CD4-positive, alpha-beta T cell (primary cell): ENCODE results near the gene ADTRP. TPM values are rescaled to one million over a fixed set of nuclear protein-coding genes. Genes with fewer than 3 reads are reported as not detected.

Source experiments
- ATAC-seq: fragments of 200-7000 bp; cut with Tn5 transposase; one replicate; pipeline ENCODE4 v1.10.0; 2022; ENCODE audit warnings: mild to moderate bottlenecking; ENCODE audit not compliant: poor library complexity
- CTCF ChIA-PET: fragments of 350-600 bp; sonication (Branson Sonifier 250); formaldehyde crosslinking; loops from one replicate; lab custom pipeline; 2021; ENCODE audit warnings: antibody characterized with exemption, inconsistent platforms; lab: Charles Lee
- POLR2A ChIA-PET: fragments of 350-600 bp; sonication (Branson Sonifier 250); formaldehyde crosslinking; loops from one replicate; lab custom pipeline; 2021; ENCODE audit warnings: antibody characterized with exemption, inconsistent platforms; lab: Charles Lee
- DNase-seq, 14 experiments: peaks; one replicate each; pipeline ENCODE4 v3.0.0-alpha.2; 2013 to 2020; ENCODE audit warnings: mixed read lengths in 2 of 14
- H3K27ac ChIP-seq, 2 donors: one replicate each; pipeline versions ENCODE4 v1.5.1 to v1.7.0; 2013; ENCODE audit warnings: low read length in 2 of 2, low read depth in 1 of 2, mild to moderate bottlenecking in 1 of 2
- H3K27me3 ChIP-seq, 2 experiments: 1 replicate in 1 of 2; 2 replicates in 1 of 2; pipeline versions ENCODE4 v1.6.1 to v1.7.0; 2013; ENCODE audit warnings: low read length in 2 of 2, control low read depth in 1 of 2, mild to moderate bottlenecking in 1 of 2, moderate library complexity in 1 of 2; ENCODE audit not compliant: insufficient read depth in 2 of 2, control insufficient read depth in 1 of 2
- H3K36me3 ChIP-seq: one replicate; pipeline ENCODE4 v1.6.1; 2013; ENCODE audit warnings: low read length, control low read depth; ENCODE audit not compliant: insufficient read depth
- H3K4me1 ChIP-seq: one replicate; pipeline ENCODE4 v1.6.1; 2013; ENCODE audit warnings: low read length, control low read depth; ENCODE audit not compliant: insufficient read depth
- H3K4me3 ChIP-seq: one replicate; pipeline ENCODE4 v1.5.1; 2013; ENCODE audit warnings: mild to moderate bottlenecking, low read length, moderate library complexity
- H3K9me3 ChIP-seq, 2 experiments: 1 replicate in 1 of 2; 2 replicates in 1 of 2; pipeline versions ENCODE4 v1.6.1 to v1.7.0; 2013; ENCODE audit warnings: low read length in 2 of 2, mild to moderate bottlenecking in 2 of 2, control low read depth in 1 of 2, moderate library complexity in 1 of 2; ENCODE audit not compliant: control insufficient read depth in 1 of 2, insufficient read depth in 1 of 2
- H3K27ac Mint-ChIP-seq: one replicate; pipeline ENCODE4 v1.8.0; 2020; ENCODE audit warnings: mixed read lengths
- H3K27me3 Mint-ChIP-seq: one replicate; pipeline ENCODE4 v1.8.0; 2021; ENCODE audit warnings: mixed read lengths
- H3K36me3 Mint-ChIP-seq: one replicate; pipeline ENCODE4 v1.8.0; 2021; ENCODE audit warnings: low read depth, mixed read lengths
- H3K4me1 Mint-ChIP-seq: one replicate; pipeline ENCODE4 v1.8.0; 2021; ENCODE audit warnings: low read depth, mixed read lengths
- H3K4me3 Mint-ChIP-seq: one replicate; pipeline ENCODE4 v1.8.0; 2020; ENCODE audit warnings: mild to moderate bottlenecking, mixed read lengths
- H3K9me3 Mint-ChIP-seq: one replicate; pipeline ENCODE4 v1.8.0; 2020; ENCODE audit warnings: mixed read lengths
- intact Hi-C, 2 experiments: fragments of 100-400 bp; cut with DNase I in 1 of 2; cut with micrococcal nuclease in 1 of 2; formaldehyde crosslinking; loops; one replicate each; pipeline versions ENCODE4 v1.15.1 to v1.9.0; 2023 to 2025; cut with DNase I, micrococcal nuclease
- total RNA-seq, 174 experiments: library from RNA in 2 of 174; stranded (reverse) in 2 of 174; gene quantifications; one replicate each; pipeline ENCODE4 v1.2.3 and lab custom pipeline; 2021 to 2026
- TF ChIP-seq, protein P1 (sequence below): fragments of 200-600 bp; IDR thresholded peaks from one replicate; pipeline ENCODE4 v1.8.0; 2022; ENCODE audit warnings: antibody characterized with exemption, mild to moderate bottlenecking

Gene ADTRP
- total RNA-seq, 2 experiments from 2014 or later: 14.3 to 15.2 TPM

DNA sequence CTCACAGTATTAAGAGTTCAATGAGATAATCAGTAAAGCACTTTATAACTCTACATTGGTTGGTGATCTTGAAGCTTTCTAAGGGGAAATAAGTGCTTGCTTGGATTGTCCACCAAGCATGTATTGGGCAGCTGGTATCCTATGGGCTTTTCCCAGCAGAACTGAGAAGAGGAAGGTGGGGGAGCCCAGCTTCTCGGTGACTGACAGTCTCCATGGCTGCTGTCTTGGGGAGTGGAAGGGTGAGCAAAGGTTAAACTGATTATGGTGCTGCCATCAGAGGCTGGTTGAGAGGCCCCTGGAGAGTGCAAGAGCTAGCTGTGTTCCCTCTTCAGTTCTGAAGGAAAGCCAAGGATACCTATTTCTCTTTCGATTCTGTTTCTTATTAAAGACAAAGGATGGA is 35.5 kb upstream of the ADTRP start:
- H3K4me1 Mint-ChIP-seq: no peaks in the 10 kb centered on the region
- ChIA-PET CTCF (interaction anchor here (1.3 kb wide), 1 partner anchor 420 kb away, joined by 3 read pairs; no protein-coding TSS in a partner anchor), POLR2A (no interaction called here)
- H3K36me3 Mint-ChIP-seq: no peaks in the 10 kb centered on the region
- no peak overlapping the region for H3K27ac Mint-ChIP-seq
- H3K4me1 ChIP-seq: no peaks in the 10 kb centered on the region
- DNase-seq: no peak
- H3K9me3 Mint-ChIP-seq: no peaks in the 10 kb centered on the region
- H3K4me3 ChIP-seq: no peak overlapping the region
- no peaks in the 10 kb centered on the region for H3K9me3 ChIP-seq
- TF ChIP-seq, protein P1, sequence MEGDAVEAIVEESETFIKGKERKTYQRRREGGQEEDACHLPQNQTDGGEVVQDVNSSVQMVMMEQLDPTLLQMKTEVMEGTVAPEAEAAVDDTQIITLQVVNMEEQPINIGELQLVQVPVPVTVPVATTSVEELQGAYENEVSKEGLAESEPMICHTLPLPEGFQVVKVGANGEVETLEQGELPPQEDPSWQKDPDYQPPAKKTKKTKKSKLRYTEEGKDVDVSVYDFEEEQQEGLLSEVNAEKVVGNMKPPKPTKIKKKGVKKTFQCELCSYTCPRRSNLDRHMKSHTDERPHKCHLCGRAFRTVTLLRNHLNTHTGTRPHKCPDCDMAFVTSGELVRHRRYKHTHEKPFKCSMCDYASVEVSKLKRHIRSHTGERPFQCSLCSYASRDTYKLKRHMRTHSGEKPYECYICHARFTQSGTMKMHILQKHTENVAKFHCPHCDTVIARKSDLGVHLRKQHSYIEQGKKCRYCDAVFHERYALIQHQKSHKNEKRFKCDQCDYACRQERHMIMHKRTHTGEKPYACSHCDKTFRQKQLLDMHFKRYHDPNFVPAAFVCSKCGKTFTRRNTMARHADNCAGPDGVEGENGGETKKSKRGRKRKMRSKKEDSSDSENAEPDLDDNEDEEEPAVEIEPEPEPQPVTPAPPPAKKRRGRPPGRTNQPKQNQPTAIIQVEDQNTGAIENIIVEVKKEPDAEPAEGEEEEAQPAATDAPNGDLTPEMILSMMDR: no peak
- intact Hi-C loops: no loop called here
- H3K36me3 ChIP-seq: no peaks in the 10 kb centered on the region
- H3K27me3 ChIP-seq: no peaks in the 10 kb centered on the region
- H3K27me3 Mint-ChIP-seq: no peaks in the 10 kb centered on the region
- H3K27ac ChIP-seq: no peak overlapping the region
- no peak overlapping the region for H3K4me3 Mint-ChIP-seq
- ATAC-seq: no peak

DNA sequence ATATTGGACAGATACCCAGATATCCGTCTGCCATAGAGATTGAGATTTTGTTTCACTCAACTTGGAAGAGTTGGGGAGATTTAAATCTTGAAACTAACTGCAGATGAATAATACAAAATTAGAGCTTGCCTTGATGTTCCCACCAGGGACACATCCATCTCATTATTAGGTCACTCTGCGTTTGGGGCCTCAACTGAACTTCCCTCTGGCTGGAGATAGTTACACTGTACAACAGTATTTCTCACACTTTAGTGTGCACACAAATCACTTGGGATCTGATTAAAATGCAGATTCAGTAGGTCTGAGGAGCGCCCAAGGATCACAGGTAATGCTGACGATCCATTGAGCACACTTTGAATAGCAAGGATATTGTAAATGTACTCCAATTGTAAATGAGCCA is 35.0 kb upstream of the ADTRP start:
- ChIA-PET POLR2A (no interaction called here), CTCF (interaction anchor here (0.6 kb wide), 1 partner anchor 243 kb away, joined by 3 read pairs; no protein-coding TSS in a partner anchor)
- intact Hi-C loops: no loop called here
- no peaks in the 10 kb centered on the region for H3K36me3 ChIP-seq
- no peaks in the 10 kb centered on the region for H3K9me3 Mint-ChIP-seq
- H3K27ac ChIP-seq: no peak overlapping the region
- H3K4me1 ChIP-seq: no peaks in the 10 kb centered on the region
- no peaks in the 10 kb centered on the region for H3K4me1 Mint-ChIP-seq
- no peaks in the 10 kb centered on the region for H3K36me3 Mint-ChIP-seq
- ATAC-seq: no peak
- no peak overlapping the region for H3K27ac Mint-ChIP-seq
- no peak for DNase-seq
- TF ChIP-seq, protein P1: no peak
- no peaks in the 10 kb centered on the region for H3K27me3 Mint-ChIP-seq
- no peak overlapping the region for H3K4me3 ChIP-seq
- no peaks in the 10 kb centered on the region for H3K9me3 ChIP-seq
- H3K4me3 Mint-ChIP-seq: no peak overlapping the region
- H3K27me3 ChIP-seq: no peaks in the 10 kb centered on the region

DNA sequence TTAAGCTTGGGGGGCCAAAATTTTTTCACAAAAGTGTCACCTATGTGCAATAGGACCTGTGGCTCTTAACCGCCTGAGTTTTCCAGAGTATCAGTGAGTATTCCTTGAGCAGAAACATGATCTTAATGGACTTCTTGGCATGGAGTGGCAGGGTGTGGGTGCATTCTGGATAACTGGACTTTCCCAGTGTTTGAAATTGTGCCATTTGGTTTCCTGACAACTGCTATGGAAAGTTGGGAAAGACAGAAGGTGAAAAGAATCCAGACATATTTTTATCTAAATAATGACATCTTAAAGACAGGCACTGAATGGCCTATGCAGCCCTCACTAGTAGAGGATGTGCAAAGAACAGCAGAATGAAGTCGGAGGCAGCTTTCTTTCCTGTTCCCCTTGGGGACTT is 34.3 kb upstream of the ADTRP start:
- Histone ChIP-seq H3K36me3 (no peaks in the 10 kb centered on the region), H3K4me3 (no peak overlapping the region), H3K27me3 (no peaks in the 10 kb centered on the region), H3K9me3 (no peaks in the 10 kb centered on the region), H3K27ac (no peak overlapping the region), H3K4me1 (no peaks in the 10 kb centered on the region)
- intact Hi-C loops: no loop called here
- no peaks in the 10 kb centered on the region for H3K9me3 Mint-ChIP-seq
- H3K4me1 Mint-ChIP-seq: no peaks in the 10 kb centered on the region
- ATAC-seq (no peak), DNase-seq (no peak)
- H3K27me3 Mint-ChIP-seq: no peaks in the 10 kb centered on the region
- CTCF ChIA-PET: interaction anchor here (0.6 kb wide), 1 partner anchor 244 kb away, joined by 3 read pairs; no protein-coding TSS in a partner anchor
- no peaks in the 10 kb centered on the region for H3K36me3 Mint-ChIP-seq
- H3K27ac Mint-ChIP-seq: no peak overlapping the region
- H3K4me3 Mint-ChIP-seq: no peak overlapping the region
- POLR2A ChIA-PET: no interaction called here
- TF ChIP-seq, protein P1: no peak
